HEK293 (cell line): ENCODE measurements around the gene FAM83D.
"Not testable (repeated sequence)": the region's sequence is repeated elsewhere in the genome, so short reads cannot be mapped to it uniquely, and the experiment has no call there.

Source experiments
- CTCF ChIA-PET: fragments of 350-600 bp; formaldehyde crosslinking; extraction: SDS; loops from one replicate; lab custom pipeline; 2021; ENCODE audit warnings: antibody characterized with exemption; lab: Yijun Ruan, JAX
- POLR2A ChIA-PET: fragments of 300-600 bp; formaldehyde crosslinking; extraction: SDS; loops from one replicate; lab custom pipeline; 2020; ENCODE audit warnings: antibody characterized with exemption, inconsistent platforms; lab: Yijun Ruan, JAX
- H3K27ac ChIP-seq: fragments of 200-500 bp; sonication (Bioruptor generic); 2 replicates; pipeline ENCODE4 v1.5.1; 2014; ENCODE audit warnings: low read depth, low read length, control low read depth, inconsistent platforms; ENCODE audit errors: extremely low read depth
- H3K36me3 ChIP-seq, 2 experiments: fragments of 200-500 bp in 1 of 2; sonication (Bioruptor generic) in 1 of 2; 1 replicate in 1 of 2; 2 replicates in 1 of 2; pipeline ENCODE4 v1.5.1; 2014 to 2017; ENCODE audit warnings: inconsistent platforms in 2 of 2, low read length in 2 of 2; ENCODE audit not compliant: control insufficient read depth in 2 of 2, insufficient read depth in 1 of 2
- H3K4me1 ChIP-seq: fragments of 200-500 bp; sonication (Bioruptor generic); 2 replicates; pipeline ENCODE4 v1.5.1; 2014; ENCODE audit warnings: mild to moderate bottlenecking, low read length, inconsistent platforms; ENCODE audit not compliant: control insufficient read depth, insufficient read depth
- H3K4me3 ChIP-seq: 2 replicates; pipeline ENCODE4 v1.5.1; 2011; ENCODE audit warnings: low read depth, mild to moderate bottlenecking, control low read depth, low read length, moderate library complexity
- H3K9me3 ChIP-seq: fragments of 200-500 bp; sonication (Bioruptor generic); 2 replicates; pipeline ENCODE4 v1.5.1; 2014; ENCODE audit warnings: low read depth, low read length, inconsistent platforms; ENCODE audit not compliant: control insufficient read depth, insufficient read depth
- BCL6B ChIP-seq: fragments of 450-650 bp; formaldehyde crosslinking; IDR thresholded peaks from 2 replicates; pipeline ENCODE4 v1.5.1; 2017; ENCODE audit warnings: missing biosample characterization, missing genetic modification characterization
- HIC1 ChIP-seq: fragments of 450-650 bp; formaldehyde crosslinking; IDR thresholded peaks from 2 replicates; pipeline ENCODE4 v1.5.1; 2016; ENCODE audit warnings: missing biosample characterization, missing genetic modification characterization
- HOXD13 ChIP-seq: sonication (generic); formaldehyde crosslinking; IDR thresholded peaks from 2 replicates; pipeline ENCODE4 v1.8.0; 2022; ENCODE audit warnings: missing genetic modification reagents, borderline replicate concordance
- KLF17 ChIP-seq: fragments of 450-650 bp; formaldehyde crosslinking; IDR thresholded peaks from 2 replicates; pipeline ENCODE4 v1.5.1; 2016; ENCODE audit warnings: missing biosample characterization, missing genetic modification characterization
- KLF7 ChIP-seq: fragments of 450-650 bp; formaldehyde crosslinking; IDR thresholded peaks from 2 replicates; pipeline ENCODE4 v1.5.1; 2016; ENCODE audit warnings: missing biosample characterization, missing genetic modification characterization, borderline replicate concordance
- PRDM2 ChIP-seq: fragments of 450-650 bp; formaldehyde crosslinking; IDR thresholded peaks from 2 replicates; pipeline ENCODE4 v1.5.1; 2016; ENCODE audit warnings: missing biosample characterization, missing genetic modification characterization, borderline replicate concordance
- ZFP41 ChIP-seq: fragments of 450-650 bp; formaldehyde crosslinking; IDR thresholded peaks from 2 replicates; pipeline ENCODE4 v1.5.1; 2016; ENCODE audit warnings: missing biosample characterization, missing genetic modification characterization, borderline replicate concordance
- ZFP69B ChIP-seq: fragments of 450-650 bp; formaldehyde crosslinking; IDR thresholded peaks from 2 replicates; pipeline ENCODE4 v1.5.1; 2016; ENCODE audit warnings: missing biosample characterization, missing genetic modification characterization
- ZNF155 ChIP-seq: fragments of 450-650 bp; formaldehyde crosslinking; IDR thresholded peaks from 2 replicates; pipeline ENCODE4 v1.5.1; 2016; ENCODE audit warnings: missing biosample characterization, missing genetic modification characterization
- ZNF335 ChIP-seq: fragments of 450-650 bp; formaldehyde crosslinking; conservative IDR thresholded peaks from 2 replicates; pipeline ENCODE4 v1.5.1; 2016; ENCODE audit warnings: missing biosample characterization, missing genetic modification characterization
- ZNF692 ChIP-seq: fragments of 450-650 bp; formaldehyde crosslinking; IDR thresholded peaks from 2 replicates; pipeline ENCODE4 v1.5.1; 2016; ENCODE audit warnings: missing biosample characterization, missing genetic modification characterization
- ZNF830 ChIP-seq: fragments of 450-650 bp; IDR thresholded peaks from 2 replicates; pipeline ENCODE4 v1.5.0; 2018; ENCODE audit warnings: missing biosample characterization, missing genetic modification characterization, low read depth, mild to moderate bottlenecking, moderate library complexity

FAM83D gene

GRCh38 chr20:38957915-38958485 lies 31.8 kb downstream of the FAM83D start (continued):
- no peak for TF ChIP-seq HOXD13 (CRISPR knock-in tag)
- TF ChIP-seq BCL6B (tag by site-specific recombination): no peak
- TF ChIP-seq ZNF830 (tag by site-specific recombination): no peak
- no peak for TF ChIP-seq ZFP41 (tag by site-specific recombination)
- no peak for TF ChIP-seq KLF7 (tag by site-specific recombination)
- no peak for TF ChIP-seq ZNF155 (tag by site-specific recombination)
- no peak for TF ChIP-seq KLF17
- TF ChIP-seq PRDM2 (tag by site-specific recombination): no peak
- no peak for TF ChIP-seq HIC1

GRCh38 chr20:38960187-38960687 lies 34.0 kb downstream of the FAM83D start:
- H3K36me3 ChIP-seq, POLR2A ChIA-PET, H3K9me3 ChIP-seq, H3K4me3 ChIP-seq, H3K27ac ChIP-seq, CTCF ChIA-PET, H3K4me1 ChIP-seq: not testable (repeated sequence)

GRCh38 chr20:38961530-38962043 lies 35.4 kb downstream of the FAM83D start:
- CTCF ChIA-PET: interaction anchor here (1.0 kb wide), 2 partner anchors 68 to 88 kb away, joined by 3 to 4 read pairs; no protein-coding TSS in a partner anchor
- Histone ChIP-seq H3K4me1 (peaks cover 4% of the 10 kb centered on the region; the same call in 1 of the 2 replicates), H3K9me3 (no peaks in the 10 kb centered on the region), H3K4me3 (peak overlapping the region; percentile 48), H3K36me3 (peaks cover 0 to 6% of the 10 kb centered on the region in 2 experiments; a peak in 2 of 3 replicates), H3K27ac (no peak overlapping the region; the same call in 1 of the 2 replicates)
- POLR2A ChIA-PET: interaction anchor here (0.6 to 2.9 kb wide), 6 partner anchors 13 to 489 kb away, joined by 3 to 37 read pairs (median 4); partner anchors contain the start of genes FAM83D and RALGAPB
- TF ChIP-seq ZFP69B: no peak
- TF ChIP-seq ZNF335 (tag by site-specific recombination): 0 out of 2 replicates have a peak, but pooled peaks have one; percentile 59
- TF ChIP-seq ZNF692 (tag by site-specific recombination): peak; percentile 31; the same call in 1 of the 2 replicates
